ENCODE measurements around the gene ZBTB44. TPM values are rescaled to one million over a fixed set of nuclear protein-coding genes. Genes with fewer than 3 reads are reported as not detected.
A peak's percentile ranks its signal among the peaks of the same experiment; 100 is the strongest.

The ZBTB44 gene
- total and polyA plus RNA-seq, 11 donors: 9.7 to 56.3 (median 37.2) TPM

GRCh38 chr11:130188047-130188446 is 126.7 kb downstream of the ZBTB44 start:
- Histone ChIP-seq H3K36me3 (no peaks in the 10 kb centered on the region), H3K27me3 (no peaks in the 10 kb centered on the region), H3K4me3 (no peak overlapping the region), H3K27ac (no peak overlapping the region), H3K9me3 (no peaks in the 10 kb centered on the region), H3K4me1 (peaks cover 0 to 7% (median 0%) of the 10 kb centered on the region in 12 donors)
- ATAC-seq (no peak), DNase-seq (peak in 1 of 5 donors; percentile 53)
- WGBS, 4 donors: 93 to 94% (median 94%) methylated on average over 12 to 14 of the region's 14 CpGs
- intact Hi-C loops (cut with DNase I): no loop called here
- TF ChIP-seq POLR2A (IDR thresholded peaks at IDR 0.05) (no peak), CTCF (IDR thresholded peaks at IDR 0.05) (no peak)

GRCh38 chr11:130187096-130187495 is 127.6 kb downstream of the ZBTB44 start:
- DNase-seq (peak in 1 of 5 donors; percentile 33), ATAC-seq (no peak)
- H3K27me3 ChIP-seq: no peaks in the 10 kb centered on the region
- TF ChIP-seq CTCF (IDR thresholded peaks at IDR 0.05): no peak
- intact Hi-C loops (cut with DNase I): no loop called here
- H3K4me1 ChIP-seq: peaks cover 0 to 10% (median 1%) of the 10 kb centered on the region in 12 donors
- WGBS, 4 donors: 85 to 97% (median 92%) methylated on average over 10 to 13 of the region's 13 CpGs
- no peak overlapping the region for H3K27ac ChIP-seq
- H3K9me3 ChIP-seq: no peaks in the 10 kb centered on the region
- H3K4me3 ChIP-seq: no peak overlapping the region
- H3K36me3 ChIP-seq: no peaks in the 10 kb centered on the region

GRCh38 chr11:130183878-130184610 is 130.7 kb downstream of the ZBTB44 start:
- Histone ChIP-seq H3K27me3 (no peaks in the 10 kb centered on the region), H3K36me3 (no peaks in the 10 kb centered on the region), H3K27ac (no peak overlapping the region), H3K4me1 (peaks cover 4 to 34% (median 22%) of the 10 kb centered on the region in 12 donors), H3K4me3 (no peak overlapping the region), H3K9me3 (no peaks in the 10 kb centered on the region)
- TF ChIP-seq CTCF (IDR thresholded peaks at IDR 0.05) (no peak), POLR2A (IDR thresholded peaks at IDR 0.05) (no peak)
- intact Hi-C loops (cut with DNase I): no loop called here
- 80 to 83% (median 82%) methylated on average over 11 of the region's 11 CpGs for WGBS, 4 donors
- ATAC-seq (no peak), DNase-seq (no peak)

- intact Hi-C loops (cut with DNase I): no loop called here
- DNase-seq (peak in 2 of 5 donors; percentile 45 to 73), ATAC-seq (peak; percentile 67 to 88 (median 82))
- no peaks in the 10 kb centered on the region for H3K9me3 ChIP-seq
- H3K4me1 ChIP-seq: peaks cover 4 to 50% (median 33%) of the 10 kb centered on the region in 12 donors
- H3K27me3 ChIP-seq: no peaks in the 10 kb centered on the region
- H3K4me3 ChIP-seq: no peak overlapping the region
- H3K27ac ChIP-seq: peak overlapping the region; percentile 7 to 87 (median 76)
- no peak for TF ChIP-seq POLR2A (IDR thresholded peaks at IDR 0.05)
- TF ChIP-seq CTCF (IDR thresholded peaks at IDR 0.05): no peak
- no peaks in the 10 kb centered on the region for H3K36me3 ChIP-seq
- WGBS, 4 donors: 45 to 56% (median 48%) methylated on average over 11 of the region's 11 CpGs
Observed at GRCh38 chr11:130181295-130182272, 133.1 kb downstream of the ZBTB44 start.
